Raji (cell line): ENCODE data around the gene TRHDE.

Source experiments
- POLR2A ChIP-seq: IDR thresholded peaks from 2 replicates; pipeline ENCODE4 v1.6.1; 2011; ENCODE audit warnings: low read depth, low read length, control low read depth; ENCODE audit not compliant: insufficient read depth

The TRHDE gene

GRCh38 chr12:72272091-72272661, at the start of gene TRHDE:
TSS of gene TRHDE (plus strand) at chr12:72272370. CDS start at chr12:72272644, 274 bp downstream.
- no peak for TF ChIP-seq POLR2A

GRCh38 chr12:72226510-72226909, 45.7 kb upstream of the TRHDE start:
- no peak for TF ChIP-seq POLR2A

GRCh38 chr12:72228424-72228823, 43.7 kb upstream of the TRHDE start:
- TF ChIP-seq POLR2A: no peak

- no peak for TF ChIP-seq POLR2A
Measured at GRCh38 chr12:72230589-72230988, 41.6 kb upstream of the TRHDE start.

GRCh38 chr12:72234886-72235285, 37.3 kb upstream of the TRHDE start:
- TF ChIP-seq POLR2A: no peak

- TF ChIP-seq POLR2A: no peak
Measured at GRCh38 chr12:72236071-72236705, 36.0 kb upstream of the TRHDE start.

- no peak for TF ChIP-seq POLR2A
Measured at GRCh38 chr12:72241552-72241951, 30.6 kb upstream of the TRHDE start.

- no peak for TF ChIP-seq POLR2A
Measured at GRCh38 chr12:72242946-72243345, 29.2 kb upstream of the TRHDE start.

GRCh38 chr12:72246370-72246769, 25.8 kb upstream of the TRHDE start:
- TF ChIP-seq POLR2A: no peak

GRCh38 chr12:72250346-72250745, 21.8 kb upstream of the TRHDE start:
- TF ChIP-seq POLR2A: no peak

- no peak for TF ChIP-seq POLR2A
Measured at GRCh38 chr12:72256725-72257124, 15.4 kb upstream of the TRHDE start.

GRCh38 chr12:72261885-72262284, 10.3 kb upstream of the TRHDE start:
- TF ChIP-seq POLR2A: no peak

- TF ChIP-seq POLR2A: no peak
Measured at GRCh38 chr12:72264548-72265175, 7.5 kb upstream of the TRHDE start.

GRCh38 chr12:72267974-72268373, 4.2 kb upstream of the TRHDE start:
- TF ChIP-seq POLR2A: no peak

GRCh38 chr12:72268386-72268785, 3.8 kb upstream of the TRHDE start:
- no peak for TF ChIP-seq POLR2A

- TF ChIP-seq POLR2A: no peak
Measured at GRCh38 chr12:72269491-72269890, 2.7 kb upstream of the TRHDE start.

GRCh38 chr12:72270246-72270645, 1.9 kb upstream of the TRHDE start:
- no peak for TF ChIP-seq POLR2A

GRCh38 chr12:72270961-72271360, 1.2 kb upstream of the TRHDE start:
- TF ChIP-seq POLR2A: no peak
